ENCODE results near the gene MEOX1. TPM values are rescaled to one million over a fixed set of nuclear protein-coding genes. Genes with fewer than 3 reads are reported as not detected.

The MEOX1 gene
- total RNA-seq, 4 donors from 2014 or later: 6.6 to 16.1 (median 12.9) TPM

GRCh38 chr17:43612515-43612914 lies 49.2 kb downstream of the MEOX1 start:
- TF ChIP-seq EP300 (IDR thresholded peaks at IDR 0.05): no peak
- TF ChIP-seq POLR2A (IDR thresholded peaks at IDR 0.05; ENCODE audit: low read depth): no peak
- TF ChIP-seq POLR2AphosphoS5 (IDR thresholded peaks at IDR 0.05): no peak
- no peak for TF ChIP-seq CTCF (IDR thresholded peaks at IDR 0.05)
- WGBS: 96% methylated on average over 3 of the region's 3 CpGs
- no peak overlapping the region for H3K27ac ChIP-seq (replicated peaks in 1 of 4)
- no peaks in the 10 kb centered on the region for H3K9me3 ChIP-seq
- no peaks in the 10 kb centered on the region for H3K36me3 ChIP-seq
- peaks cover 0 to 7% (median 2%) of the 10 kb centered on the region in 4 donors for H3K27me3 ChIP-seq
- peaks cover 0 to 19% (median 12%) of the 10 kb centered on the region in 4 donors for H3K4me1 ChIP-seq
- no peak for DNase-seq (ENCODE audit: extremely low spot score)
- no peak overlapping the region for H3K4me3 ChIP-seq
- intact Hi-C loops (cut with DNase I): no loop called here

- Histone ChIP-seq H3K4me3 (no peak overlapping the region), H3K27ac (replicated peaks in 1 of 4) (no peak overlapping the region), H3K4me1 (peaks cover 0 to 17% (median 12%) of the 10 kb centered on the region in 4 donors), H3K27me3 (peaks cover 0 to 7% (median 2%) of the 10 kb centered on the region in 4 donors), H3K9me3 (no peaks in the 10 kb centered on the region), H3K36me3 (no peaks in the 10 kb centered on the region)
- intact Hi-C loops (cut with DNase I): no loop called here
- TF ChIP-seq POLR2AphosphoS5 (IDR thresholded peaks at IDR 0.05): no peak
- TF ChIP-seq POLR2A (IDR thresholded peaks at IDR 0.05; ENCODE audit: low read depth): no peak
- TF ChIP-seq CTCF (IDR thresholded peaks at IDR 0.05): no peak
- TF ChIP-seq EP300 (IDR thresholded peaks at IDR 0.05): no peak
- WGBS: 83% methylated on average over 2 of the region's 2 CpGs
- no peak for DNase-seq (ENCODE audit: extremely low spot score)
These were observed 50.3 kb downstream of the MEOX1 start for GRCh38 chr17:43611230-43611969.

GRCh38 chr17:43609613-43610385 lies 51.9 kb downstream of the MEOX1 start:
- Histone ChIP-seq H3K4me1 (peaks cover 0 to 13% (median 10%) of the 10 kb centered on the region in 4 donors), H3K27ac (replicated peaks in 1 of 4) (no peak overlapping the region), H3K36me3 (no peaks in the 10 kb centered on the region), H3K9me3 (no peaks in the 10 kb centered on the region), H3K27me3 (peaks cover 0 to 7% (median 2%) of the 10 kb centered on the region in 4 donors), H3K4me3 (no peak overlapping the region)
- intact Hi-C loops (cut with DNase I): no loop called here
- no peak for TF ChIP-seq EP300 (IDR thresholded peaks at IDR 0.05)
- no peak for TF ChIP-seq POLR2A (IDR thresholded peaks at IDR 0.05; ENCODE audit: low read depth)
- no peak for TF ChIP-seq POLR2AphosphoS5 (IDR thresholded peaks at IDR 0.05)
- no peak for TF ChIP-seq CTCF (IDR thresholded peaks at IDR 0.05)
- 77% methylated on average over 6 of the region's 6 CpGs for whole genome bisulfite sequencing
- no peak for DNase-seq (ENCODE audit: extremely low spot score)

- intact Hi-C loops (cut with DNase I): no loop called here
These were observed 53.4 kb downstream of the MEOX1 start for GRCh38 chr17:43608313-43608712.

More at GRCh38 chr17:43608313-43608712, 53.4 kb downstream of the MEOX1 start:
- Histone ChIP-seq H3K9me3 (no peaks in the 10 kb centered on the region), H3K4me1 (no peaks in the 10 kb centered on the region), H3K27ac (replicated peaks in 1 of 4) (no peak overlapping the region), H3K27me3 (peaks cover 0 to under 1% (median 0%) of the 10 kb centered on the region in 4 donors), H3K36me3 (no peaks in the 10 kb centered on the region), H3K4me3 (no peak overlapping the region)
- no peak for DNase-seq (ENCODE audit: extremely low spot score)
- 100% methylated on average over 1 of the region's 1 CpG for WGBS
- TF ChIP-seq EP300 (IDR thresholded peaks at IDR 0.05): no peak
- TF ChIP-seq POLR2AphosphoS5 (IDR thresholded peaks at IDR 0.05): no peak
- no peak for TF ChIP-seq CTCF (IDR thresholded peaks at IDR 0.05)
- TF ChIP-seq POLR2A (IDR thresholded peaks at IDR 0.05; ENCODE audit: low read depth): no peak
